Endometrial microvascular endothelial cells (primary cell): Measurements from ENCODE around the gene GLT1D1. TPM values are rescaled to one million over a fixed set of nuclear protein-coding genes. Genes with fewer than 3 reads are reported as not detected.
"Not testable (repeated sequence)": the region's sequence is repeated elsewhere in the genome, so short reads cannot be mapped to it uniquely, and the experiment has no call there.

Experiments used
- in situ Hi-C: cut with HindIII; loops from 2 replicates; pipeline ENCODE4 v1.10.0; 2017; ENCODE audit warnings: low sequenced_read_pairs, low pct_unique_long_range_greater_than_20kb; ENCODE audit errors: inconsistent ontology term
- total RNA-seq: library from RNA; depleted of rRNA; stranded (reverse); fragments of >200 nt; gene quantifications from one replicate; pipeline ENCODE4 v1.2.3, GENCODE V29; 2015; ENCODE audit errors: inconsistent ontology term

The GLT1D1 gene
- total RNA-seq, result not detected

DNA sequence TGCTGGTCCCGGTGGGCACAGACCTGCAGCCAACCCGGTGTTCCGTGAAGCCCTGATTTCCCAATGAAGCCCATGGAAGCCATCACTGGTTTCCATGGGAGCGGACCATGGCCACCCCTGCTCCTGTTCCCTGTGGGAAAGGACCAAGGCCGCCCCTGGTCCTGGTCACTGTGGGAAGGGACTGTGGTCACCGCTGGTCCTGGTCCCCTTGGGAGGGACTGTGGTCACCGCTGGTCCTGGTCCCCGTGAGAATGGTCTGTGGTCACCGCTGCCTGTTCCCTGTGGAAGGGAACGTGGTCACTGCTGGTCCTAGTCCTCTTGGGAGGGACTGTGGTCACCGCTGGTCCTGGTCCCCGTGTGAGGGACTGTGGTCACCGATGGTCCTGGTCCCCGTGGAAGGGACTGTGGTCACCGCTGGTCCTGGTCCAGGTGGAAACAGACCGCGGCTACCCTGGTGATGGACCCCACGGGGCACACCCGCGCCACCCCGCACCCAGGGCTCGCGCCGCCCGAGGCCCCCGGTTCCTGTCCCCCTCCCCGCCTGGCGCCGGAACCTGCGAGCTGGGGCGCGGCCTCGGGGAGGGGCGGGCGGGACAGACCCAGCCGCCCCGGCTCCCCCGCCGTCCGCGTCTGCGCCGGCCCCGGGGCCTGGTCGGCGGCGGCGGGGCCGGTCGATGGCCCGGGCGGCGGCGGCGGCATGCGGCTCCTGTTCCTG lies at the start of gene GLT1D1:
Gene GLT1D1, plus strand, starts transcription at position 594 of the 715 bp plus-strand sequence. Its CDS starts 104 bp downstream, at position 698.
- in situ Hi-C loops, result no loop called here

DNA sequence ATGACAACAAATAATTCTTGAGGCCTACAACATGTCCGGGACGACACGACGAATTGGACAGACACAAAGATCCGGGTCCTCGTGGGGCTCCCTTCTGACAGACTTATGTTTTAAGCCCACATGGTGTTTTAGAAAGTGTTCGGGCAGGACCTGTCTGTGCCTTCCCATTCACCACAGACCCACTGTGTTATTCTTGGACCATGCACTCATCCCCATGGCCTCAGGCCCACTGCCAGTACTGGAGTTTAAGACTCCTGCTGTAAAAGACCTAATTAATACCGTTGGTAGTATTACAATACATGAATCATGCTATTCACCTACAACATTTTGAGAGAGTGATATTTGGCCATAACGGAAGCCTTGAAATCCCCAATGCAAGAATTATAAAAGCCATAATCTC lies 49.5 kb upstream of the GLT1D1 start:
- in situ Hi-C loops, result no loop called here

DNA sequence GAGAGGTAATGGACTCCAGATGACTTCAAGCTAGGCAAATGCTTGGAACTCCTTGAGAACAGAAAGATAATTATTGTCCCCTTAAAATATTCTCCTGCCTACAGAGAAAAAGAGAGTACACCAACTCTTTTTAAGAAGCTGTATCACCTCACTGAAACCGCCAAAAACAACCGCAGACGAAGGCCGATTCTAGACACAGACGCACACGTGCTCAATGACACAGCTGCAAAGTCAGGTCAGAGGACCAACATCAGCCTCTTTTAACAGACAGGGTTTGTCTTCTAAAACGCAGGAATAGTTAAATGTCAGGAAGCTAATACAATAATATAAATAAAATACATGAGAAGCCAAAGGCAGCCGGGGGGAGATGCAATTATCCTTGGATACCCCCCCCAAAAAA lies 48.5 kb upstream of the GLT1D1 start:
- in situ Hi-C loops, result no loop called here

DNA sequence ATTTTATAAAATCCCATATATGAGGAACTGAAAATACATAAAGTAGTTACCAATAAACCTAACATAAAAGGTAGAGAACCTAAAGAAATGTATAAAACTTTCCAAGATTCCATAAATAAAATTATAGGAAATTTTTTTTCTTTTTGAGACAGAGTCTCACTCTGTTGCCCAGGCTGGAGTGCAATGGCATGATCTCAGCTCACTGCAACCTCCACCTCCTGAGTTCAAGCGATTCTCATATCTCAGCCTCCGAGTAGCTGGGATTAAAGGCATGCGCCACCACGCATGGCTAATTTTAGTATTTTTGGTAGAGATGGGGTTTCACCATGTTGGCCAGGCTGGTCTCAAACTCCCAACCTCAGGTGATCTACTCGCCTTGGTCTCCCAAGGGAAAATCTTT lies 47.9 kb upstream of the GLT1D1 start:
- in situ Hi-C loops, result not testable (repeated sequence)

DNA sequence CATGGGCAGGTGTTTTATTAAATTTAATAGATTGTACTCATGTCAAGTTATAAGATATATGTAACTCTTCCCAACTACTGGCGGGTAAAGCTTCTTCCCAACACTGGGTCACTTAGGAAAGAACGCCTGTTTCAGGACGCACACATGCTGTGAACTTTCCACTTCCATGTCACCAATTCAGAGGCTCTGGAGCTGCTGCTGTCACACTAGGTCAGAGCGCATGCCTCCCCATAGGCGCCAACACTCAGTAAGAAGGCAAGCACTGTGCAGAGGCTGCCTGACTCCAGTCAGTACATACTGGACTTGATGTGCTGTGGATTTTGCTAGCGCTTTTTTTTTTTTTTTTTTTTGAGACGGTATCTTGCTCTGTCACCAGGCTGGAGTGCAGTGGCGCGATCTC lies 46.7 kb upstream of the GLT1D1 start:
- in situ Hi-C loops, result no loop called here

DNA sequence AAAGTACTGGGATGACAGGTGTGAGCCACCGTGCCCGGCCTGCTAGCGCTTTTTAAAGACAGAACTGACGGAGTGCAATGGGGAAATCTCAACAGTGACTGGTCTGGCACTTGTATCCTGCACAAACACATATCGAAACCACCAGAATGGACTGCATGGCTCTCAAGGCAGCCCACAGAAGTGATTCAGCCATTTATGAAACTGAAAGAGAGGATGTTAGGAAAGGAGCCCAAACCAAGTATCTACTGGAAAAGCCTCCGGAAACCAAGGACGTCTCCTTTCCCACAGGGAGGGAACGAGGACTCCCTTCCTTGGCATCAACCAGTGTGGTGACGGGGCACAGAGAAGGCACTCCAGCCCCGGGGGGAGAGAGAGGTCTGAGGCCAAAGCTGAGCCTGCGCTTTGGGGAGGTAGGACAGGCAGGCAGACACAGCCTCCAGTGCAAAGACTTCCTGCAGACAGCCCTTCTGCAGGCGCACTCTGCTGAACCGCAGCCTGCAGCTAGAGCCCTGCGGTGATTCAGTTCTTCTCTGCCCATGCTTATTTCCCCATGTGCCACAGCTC lies 46.0 kb upstream of the GLT1D1 start:
- in situ Hi-C loops, result no loop called here

DNA sequence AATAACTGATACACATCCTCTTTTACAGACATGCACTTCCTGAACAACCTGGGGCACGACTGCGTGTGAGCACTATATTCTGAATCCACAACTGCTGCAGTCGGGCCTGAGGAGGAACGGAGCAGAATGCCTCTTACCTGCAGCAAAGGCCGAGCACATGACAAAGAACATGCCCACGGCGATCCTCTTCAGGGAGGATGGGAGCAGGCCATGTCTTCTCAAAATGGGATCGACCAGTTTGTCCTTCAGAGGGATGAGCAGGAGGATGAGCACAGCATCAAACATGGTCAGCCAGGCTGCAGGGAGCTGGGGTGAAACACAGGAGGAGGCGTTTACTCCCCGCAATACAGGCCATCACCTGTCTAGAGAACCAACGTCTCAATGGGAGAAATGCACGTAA lies 44.6 kb upstream of the GLT1D1 start:
- in situ Hi-C loops, result no loop called here

DNA sequence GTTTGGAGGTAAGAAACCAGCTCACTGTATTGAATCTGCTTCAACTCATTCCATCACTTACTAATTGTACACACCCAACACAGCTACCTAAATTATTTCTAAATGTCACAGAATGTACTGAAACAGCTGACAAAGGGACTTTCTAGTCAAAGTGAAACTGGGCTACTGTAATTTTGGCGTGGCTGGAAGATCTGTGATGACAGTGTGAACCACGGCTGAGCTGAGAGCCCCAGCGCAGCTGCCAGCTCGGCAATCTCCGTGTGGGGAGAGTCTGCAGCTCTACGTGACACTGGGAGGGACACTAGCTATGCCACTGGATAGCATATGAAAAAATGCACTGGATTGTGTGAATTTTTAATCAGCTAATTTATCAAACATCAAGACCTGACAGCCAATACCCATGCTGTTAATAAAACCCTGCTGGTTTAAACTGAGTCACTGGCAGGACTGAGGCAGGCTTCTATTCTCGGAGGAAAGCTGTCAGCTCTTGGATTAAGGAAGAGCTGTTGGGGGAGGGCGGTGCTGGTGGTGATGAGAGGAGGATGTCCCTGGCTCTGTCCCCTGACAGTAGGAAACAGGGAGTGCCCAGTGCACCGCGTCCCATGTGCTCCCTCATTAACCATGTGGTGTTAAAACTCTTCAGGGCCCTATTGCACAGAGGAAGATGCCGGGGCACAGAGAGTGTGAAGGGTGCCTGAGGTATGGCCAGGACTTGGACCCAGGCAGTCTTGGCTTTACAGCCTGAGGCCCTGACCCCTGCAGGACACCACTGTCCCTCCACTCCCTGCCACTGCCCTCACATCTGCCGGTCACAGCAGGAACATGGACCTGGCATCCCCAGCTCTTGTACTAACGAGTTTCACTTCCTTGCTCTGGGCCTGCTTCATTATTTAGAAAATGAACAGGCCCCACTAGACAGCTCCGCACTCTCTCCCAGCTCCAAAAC lies 42.8 kb upstream of the GLT1D1 start:
- in situ Hi-C loops, result no loop called here

DNA sequence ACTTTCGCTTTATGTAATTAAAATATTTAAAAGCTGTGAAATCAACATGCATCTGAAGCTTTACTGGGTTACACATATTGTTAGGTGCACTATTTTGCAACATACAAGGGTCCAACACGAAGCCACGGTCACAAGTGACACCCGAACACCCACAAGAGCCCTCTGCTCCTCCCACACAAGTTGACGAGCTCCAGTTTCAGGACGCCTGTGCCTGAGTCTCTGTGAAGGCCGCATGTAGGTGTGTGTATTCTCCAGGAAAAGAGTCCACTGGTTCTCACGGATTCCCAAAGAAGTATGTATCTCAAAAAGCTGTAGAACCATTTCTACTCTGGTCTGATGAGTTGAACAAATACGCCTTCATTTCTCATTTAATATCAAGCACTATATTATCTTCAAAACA lies 41.5 kb upstream of the GLT1D1 start:
- in situ Hi-C loops, result no loop called here

DNA sequence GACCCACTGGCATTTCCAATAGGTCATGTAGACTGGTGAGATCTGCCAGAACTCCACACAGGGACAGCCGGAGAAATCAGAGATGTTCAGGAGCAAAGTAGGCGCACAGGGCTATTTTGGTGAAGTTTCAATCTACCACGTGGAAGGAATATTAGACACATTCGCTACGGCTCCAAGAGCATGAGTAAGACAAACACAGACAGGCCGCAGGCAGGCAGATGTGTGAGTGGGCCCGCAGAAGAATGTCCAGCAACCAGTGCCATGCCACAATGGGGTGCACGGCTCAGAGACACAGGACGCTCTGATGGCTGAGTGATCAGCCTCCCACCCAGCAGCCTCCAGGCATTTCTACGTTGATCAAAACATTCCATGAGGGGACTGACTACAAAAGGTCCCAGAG lies 39.9 kb upstream of the GLT1D1 start:
- in situ Hi-C loops, result no loop called here

DNA sequence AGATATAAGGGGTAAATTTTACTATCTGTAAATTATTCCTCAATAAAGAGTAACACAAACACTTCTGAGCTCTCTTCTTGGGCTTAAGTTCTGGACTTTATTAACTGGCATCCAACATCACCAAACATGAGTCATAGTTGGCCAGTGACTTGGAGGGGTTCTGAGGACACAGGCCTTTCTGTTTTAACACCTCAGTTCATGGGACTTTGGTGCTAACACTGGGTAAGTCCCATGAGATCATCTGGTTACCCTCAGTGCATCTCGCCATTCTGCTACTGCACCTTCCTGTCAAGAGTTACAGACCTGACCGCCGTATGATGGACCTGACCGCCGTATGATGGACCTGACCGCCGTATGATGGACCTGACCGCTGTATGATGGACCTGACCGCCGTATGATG lies 39.4 kb upstream of the GLT1D1 start:
- in situ Hi-C loops, result no loop called here

DNA sequence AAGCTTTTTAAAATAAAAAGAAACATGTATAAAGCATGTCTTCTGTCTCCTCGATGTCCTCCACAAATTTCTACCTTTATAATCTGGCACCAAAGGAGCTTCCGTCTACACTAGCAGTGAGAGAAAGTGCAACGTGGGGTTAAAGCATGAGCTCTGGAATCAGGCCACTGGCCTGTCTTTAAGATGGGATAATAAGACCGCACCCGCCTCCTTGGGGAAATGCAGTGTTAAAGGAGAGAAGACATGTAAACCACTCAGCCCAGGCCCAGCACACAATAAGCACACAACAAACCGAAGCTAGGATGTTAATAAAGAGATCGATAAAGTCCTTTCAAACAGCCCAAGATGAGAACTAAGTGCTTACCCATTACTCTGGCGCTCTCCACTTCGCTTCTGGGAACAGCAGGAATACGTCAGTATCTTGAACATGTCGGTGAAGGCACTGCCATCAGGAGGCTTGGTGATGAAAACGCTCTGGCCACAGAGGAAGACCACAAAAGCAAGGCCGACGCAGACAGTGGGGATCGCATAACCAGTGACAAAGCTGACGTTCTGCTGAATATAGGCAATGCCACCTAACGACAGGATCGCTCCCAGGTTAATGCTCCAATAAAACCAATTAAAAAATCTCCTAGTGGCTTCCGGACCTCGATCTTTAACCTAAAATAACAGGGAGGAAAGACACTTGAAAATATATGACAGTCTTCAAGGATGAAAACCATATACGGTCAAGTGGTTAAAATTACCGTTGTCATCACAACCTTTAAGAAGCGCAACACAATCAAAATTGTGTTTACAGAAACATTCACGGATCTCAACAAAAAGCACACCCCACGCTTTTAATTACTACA lies 38.6 kb upstream of the GLT1D1 start:
- in situ Hi-C loops, result no loop called here

DNA sequence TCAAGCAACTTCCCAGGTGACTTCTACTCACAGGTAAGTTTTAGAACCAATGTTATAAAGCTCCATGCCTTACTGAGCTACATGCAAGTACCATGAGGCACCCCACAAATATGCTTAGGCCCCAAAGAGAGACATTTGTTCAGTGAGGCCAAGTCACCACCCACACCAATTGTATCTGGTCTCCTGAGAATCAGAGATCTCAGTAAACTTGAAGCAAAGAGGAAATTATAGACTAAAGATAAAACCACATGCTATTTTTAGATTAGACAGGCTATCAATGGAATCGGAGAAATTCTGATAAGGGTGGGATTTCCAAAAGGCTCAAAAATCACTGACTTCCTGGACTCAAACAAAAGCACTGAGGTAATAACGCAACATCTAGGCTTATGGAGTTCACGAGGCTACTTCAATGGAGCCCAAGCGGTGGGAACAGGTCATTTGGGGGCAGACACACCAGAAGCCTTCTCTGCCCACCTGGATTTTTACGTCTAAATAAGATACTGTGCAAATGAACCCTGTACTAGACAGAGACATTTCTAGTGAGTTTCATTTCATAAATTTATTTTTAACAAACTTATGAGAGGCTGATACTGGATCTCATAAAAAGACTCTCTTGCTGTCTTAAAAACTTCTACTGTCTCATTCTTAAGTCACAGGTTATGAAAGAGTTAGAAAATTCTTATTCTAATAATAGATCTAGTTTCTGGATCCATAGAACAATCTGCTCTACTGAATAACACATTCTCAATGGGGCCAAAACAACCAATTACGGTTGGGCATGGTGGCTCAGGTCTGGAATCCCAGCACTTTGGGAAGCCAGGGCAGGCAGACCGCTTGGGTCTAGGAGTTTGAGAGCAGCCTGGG lies 37.3 kb upstream of the GLT1D1 start:
- in situ Hi-C loops, result no loop called here

DNA sequence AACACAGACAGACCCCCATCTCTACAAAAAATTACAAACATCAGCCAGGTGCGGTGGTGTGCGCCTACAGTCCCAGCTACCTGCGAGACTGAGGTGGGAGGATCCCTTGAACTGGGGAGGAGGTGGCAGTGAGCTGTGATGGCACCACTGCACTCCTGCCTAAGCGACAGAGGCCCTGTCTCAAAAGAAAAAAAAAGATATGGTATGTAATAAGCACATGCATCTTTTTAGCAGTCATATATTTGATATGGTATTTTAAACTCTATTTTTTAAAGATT lies 36.7 kb upstream of the GLT1D1 start:
- in situ Hi-C loops, result no loop called here

DNA sequence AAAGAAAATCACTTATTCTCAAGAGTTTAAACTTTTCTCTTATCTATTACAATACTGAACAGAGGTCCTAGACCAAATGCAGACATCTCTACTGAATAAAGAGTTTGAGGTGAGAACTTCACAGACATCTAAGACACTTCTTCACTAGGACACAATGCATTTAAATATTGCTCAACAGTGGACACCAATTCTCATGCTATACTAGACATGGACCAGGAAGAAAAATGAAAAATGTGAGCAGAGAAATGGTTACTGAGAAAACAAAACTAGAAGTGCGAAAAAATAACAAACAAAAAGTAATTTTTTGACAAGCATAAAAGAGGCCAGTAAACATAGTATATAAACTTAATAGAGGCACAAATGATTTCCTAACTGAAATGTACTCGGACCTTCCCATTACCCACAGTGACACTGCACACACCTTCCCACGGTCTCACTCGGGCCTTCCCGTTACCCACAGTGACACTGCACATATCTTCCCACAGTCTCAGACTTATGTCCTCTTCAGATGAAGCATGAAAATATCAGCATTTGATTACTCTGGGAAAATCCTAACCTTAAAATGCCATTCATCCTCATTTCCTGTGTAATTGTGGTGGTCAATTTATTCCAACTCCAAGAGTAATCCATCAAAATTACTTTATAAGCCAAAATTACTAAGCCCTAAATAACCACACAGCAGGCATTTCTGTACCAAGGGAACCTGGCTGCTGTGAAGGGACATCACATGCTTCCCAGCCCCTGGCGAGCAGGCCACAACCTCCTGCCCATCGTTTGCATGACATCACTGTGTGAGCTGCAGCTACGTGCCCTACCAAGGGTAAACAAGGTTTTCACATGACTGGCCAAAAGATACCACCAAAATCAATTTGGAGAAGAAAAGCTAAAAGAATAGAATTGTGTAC lies 35.9 kb upstream of the GLT1D1 start:
- in situ Hi-C loops, result no loop called here

DNA sequence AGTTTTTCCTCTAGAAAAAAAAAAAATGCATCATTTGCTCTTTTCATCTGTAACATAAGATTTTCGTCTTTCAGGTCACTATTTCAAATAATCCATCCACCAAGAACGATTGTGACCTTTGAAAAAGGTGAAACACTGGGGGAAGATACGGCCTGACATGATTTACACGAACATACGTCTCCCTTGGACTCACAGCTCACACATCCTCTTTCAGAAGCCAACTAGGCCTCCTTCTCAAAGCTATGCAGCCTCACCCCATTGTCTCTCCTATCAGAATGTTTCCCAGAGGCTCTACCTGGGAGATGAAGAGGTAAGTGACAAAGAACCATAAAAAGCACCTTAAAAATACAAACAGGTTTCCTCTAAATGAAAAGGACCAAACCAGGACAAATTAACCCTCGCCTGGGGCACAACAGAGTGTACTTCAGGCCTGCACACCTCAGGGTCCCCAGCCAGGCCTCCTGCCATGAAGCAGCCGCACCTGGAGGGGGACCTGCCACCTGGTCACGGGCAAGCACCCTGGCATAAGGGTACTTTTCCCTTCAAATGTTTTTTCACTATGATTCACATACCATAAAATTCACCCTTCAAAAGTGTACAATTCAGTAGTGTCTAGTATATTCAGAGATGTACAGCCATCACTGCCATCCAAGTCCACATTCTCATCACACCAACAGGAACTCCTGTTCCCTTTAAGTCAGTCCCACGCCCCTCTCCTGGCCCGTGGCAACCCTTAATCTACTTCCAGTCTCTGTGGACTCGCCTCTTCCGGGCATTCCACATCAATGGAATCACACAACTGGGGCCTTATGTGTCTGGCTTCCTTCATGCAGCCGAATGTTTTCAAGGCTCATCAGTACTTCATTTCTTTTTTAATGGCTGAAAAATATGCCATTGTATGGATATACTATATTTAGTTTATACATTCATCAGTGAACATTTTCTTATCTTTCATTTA lies 34.9 kb upstream of the GLT1D1 start:
- in situ Hi-C loops, result no loop called here
